Type B pancreatic cell (in vitro differentiated cells): ENCODE results near the gene TMEM154. TPM values are rescaled to one million over a fixed set of nuclear protein-coding genes. Genes with fewer than 3 reads are reported as not detected.

Experiments used
- DNase-seq: peaks from one replicate; pipeline ENCODE4 v3.0.0; 2021; ENCODE audit warnings: mixed read lengths; ENCODE audit not compliant: unreplicated experiment; ENCODE audit errors: extremely low spot score
- H3K27ac Mint-ChIP-seq: 2 replicates; pipeline ENCODE4 v1.8.0; 2021; ENCODE audit warnings: mild to moderate bottlenecking, mixed read lengths
- H3K27me3 Mint-ChIP-seq: 2 replicates; pipeline ENCODE4 v1.8.0; 2021; ENCODE audit warnings: mixed read lengths
- H3K36me3 Mint-ChIP-seq: 2 replicates; pipeline ENCODE4 v1.8.0; 2021; ENCODE audit warnings: mixed read lengths
- H3K4me1 Mint-ChIP-seq: one replicate; pipeline ENCODE4 v1.8.0; 2021; ENCODE audit warnings: mixed read lengths; ENCODE audit not compliant: unreplicated experiment
- H3K4me3 Mint-ChIP-seq: 2 replicates; pipeline ENCODE4 v1.8.0; 2021; ENCODE audit warnings: mild to moderate bottlenecking, mixed read lengths
- H3K9me3 Mint-ChIP-seq: 2 replicates; pipeline ENCODE4 v1.8.0; 2021; ENCODE audit warnings: mixed read lengths
- total RNA-seq: library from RNA; stranded (reverse); gene quantifications from 2 replicates; pipeline ENCODE4 v1.2.1, GENCODE V29; 2021; ENCODE audit warnings: low replicate concordance
- TF ChIP-seq, protein P1 (sequence below): fragments of 200-600 bp; sonication (generic); conservative IDR thresholded peaks from 2 replicates; pipeline ENCODE4 v1.5.0; 2021; ENCODE audit warnings: antibody characterized with exemption, mild to moderate bottlenecking

TMEM154 gene
- total RNA-seq, 1 donor from 2014 or later: 11.1 TPM

DNA sequence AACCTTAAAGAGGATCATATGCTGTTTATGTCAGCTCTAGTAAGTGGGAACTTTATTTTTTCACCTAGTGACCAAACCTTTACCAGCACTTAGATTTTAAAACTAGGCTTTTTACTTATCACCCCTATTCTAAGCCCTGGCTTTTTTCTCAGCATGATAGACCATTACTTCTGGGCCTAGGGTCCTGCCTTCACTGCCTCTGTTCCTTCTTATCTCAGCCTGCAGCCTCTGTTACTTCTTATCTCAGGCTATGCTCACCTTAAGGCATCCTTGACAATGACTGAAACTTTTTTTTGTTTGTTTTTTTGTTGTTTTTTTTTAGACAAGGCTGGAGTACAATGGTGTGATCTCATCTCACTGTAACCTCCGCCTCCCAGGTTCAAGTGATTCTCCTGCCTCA, 59.6 kb downstream of the TMEM154 start:
- Mint-ChIP-seq H3K4me1 (peaks cover 2% of the 10 kb centered on the region), H3K9me3 (peaks cover 8% of the 10 kb centered on the region), H3K27me3 (no peaks in the 10 kb centered on the region), H3K27ac (no peak overlapping the region), H3K4me3 (no peak overlapping the region), H3K36me3 (no peaks in the 10 kb centered on the region)
- TF ChIP-seq, protein P1, sequence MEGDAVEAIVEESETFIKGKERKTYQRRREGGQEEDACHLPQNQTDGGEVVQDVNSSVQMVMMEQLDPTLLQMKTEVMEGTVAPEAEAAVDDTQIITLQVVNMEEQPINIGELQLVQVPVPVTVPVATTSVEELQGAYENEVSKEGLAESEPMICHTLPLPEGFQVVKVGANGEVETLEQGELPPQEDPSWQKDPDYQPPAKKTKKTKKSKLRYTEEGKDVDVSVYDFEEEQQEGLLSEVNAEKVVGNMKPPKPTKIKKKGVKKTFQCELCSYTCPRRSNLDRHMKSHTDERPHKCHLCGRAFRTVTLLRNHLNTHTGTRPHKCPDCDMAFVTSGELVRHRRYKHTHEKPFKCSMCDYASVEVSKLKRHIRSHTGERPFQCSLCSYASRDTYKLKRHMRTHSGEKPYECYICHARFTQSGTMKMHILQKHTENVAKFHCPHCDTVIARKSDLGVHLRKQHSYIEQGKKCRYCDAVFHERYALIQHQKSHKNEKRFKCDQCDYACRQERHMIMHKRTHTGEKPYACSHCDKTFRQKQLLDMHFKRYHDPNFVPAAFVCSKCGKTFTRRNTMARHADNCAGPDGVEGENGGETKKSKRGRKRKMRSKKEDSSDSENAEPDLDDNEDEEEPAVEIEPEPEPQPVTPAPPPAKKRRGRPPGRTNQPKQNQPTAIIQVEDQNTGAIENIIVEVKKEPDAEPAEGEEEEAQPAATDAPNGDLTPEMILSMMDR: no peak
- DNase-seq: no peak

DNA sequence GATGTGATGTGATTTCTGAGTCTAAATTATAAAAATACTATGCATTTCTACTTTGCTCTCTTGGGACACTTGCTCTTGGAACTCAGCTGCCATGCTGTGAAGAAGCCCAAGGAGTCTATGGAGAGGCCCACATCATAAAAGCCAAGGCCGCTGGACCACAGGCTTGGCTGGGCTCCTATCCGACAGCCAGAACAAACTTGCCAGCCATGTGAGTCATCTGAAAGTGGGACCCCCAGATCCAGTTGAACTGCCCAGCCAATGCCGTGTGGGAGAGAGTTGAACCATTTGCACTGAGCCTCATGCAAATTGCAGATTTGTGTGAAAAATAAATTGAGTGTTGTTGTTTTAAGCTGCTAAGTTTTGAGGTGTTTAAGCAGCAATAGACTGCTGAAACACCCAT, 60.2 kb downstream of the TMEM154 start:
- Mint-ChIP-seq H3K27me3 (no peaks in the 10 kb centered on the region), H3K4me1 (peaks cover 6% of the 10 kb centered on the region), H3K27ac (no peak overlapping the region), H3K9me3 (peaks cover 8% of the 10 kb centered on the region), H3K36me3 (no peaks in the 10 kb centered on the region), H3K4me3 (no peak overlapping the region)
- no peak for DNase-seq
- TF ChIP-seq, protein P1: no peak

GRCh38 chr4:152618971-152619370, 60.8 kb downstream of the TMEM154 start:
- no peak overlapping the region for H3K4me3 Mint-ChIP-seq
- no peaks in the 10 kb centered on the region for H3K36me3 Mint-ChIP-seq
- H3K9me3 Mint-ChIP-seq: peaks cover 8% of the 10 kb centered on the region
- H3K27me3 Mint-ChIP-seq: peaks cover 5% of the 10 kb centered on the region
- H3K27ac Mint-ChIP-seq: peak overlapping the region; percentile 59
- no peak for DNase-seq
- TF ChIP-seq, protein P1: no peak
- H3K4me1 Mint-ChIP-seq: peaks cover 6% of the 10 kb centered on the region

- TF ChIP-seq, protein P1: no peak
- peaks cover 8% of the 10 kb centered on the region for H3K9me3 Mint-ChIP-seq
- H3K27me3 Mint-ChIP-seq: peaks cover 9% of the 10 kb centered on the region
- no peak overlapping the region for H3K27ac Mint-ChIP-seq
- no peak for DNase-seq
- H3K36me3 Mint-ChIP-seq: no peaks in the 10 kb centered on the region
- H3K4me3 Mint-ChIP-seq: no peak overlapping the region
- H3K4me1 Mint-ChIP-seq: peaks cover 12% of the 10 kb centered on the region
Measured at GRCh38 chr4:152616804-152617203, 63.0 kb downstream of the TMEM154 start.

- no peak overlapping the region for H3K27ac Mint-ChIP-seq
- DNase-seq: peak; percentile 52
- peaks cover 7% of the 10 kb centered on the region for H3K9me3 Mint-ChIP-seq
- H3K36me3 Mint-ChIP-seq: no peaks in the 10 kb centered on the region
- H3K27me3 Mint-ChIP-seq: peaks cover 12% of the 10 kb centered on the region
- peaks cover 16% of the 10 kb centered on the region for H3K4me1 Mint-ChIP-seq
- TF ChIP-seq, protein P1: no peak
- no peak overlapping the region for H3K4me3 Mint-ChIP-seq
Measured at GRCh38 chr4:152613841-152614721, 65.7 kb downstream of the TMEM154 start.
